ENCODE results near the gene FLII. TPM values are rescaled to one million over a fixed set of nuclear protein-coding genes. Genes with fewer than 3 reads are reported as not detected.
A peak's percentile ranks its signal among the peaks of the same experiment; 100 is the strongest.

FLII gene
- total RNA-seq, 1 experiment from 2014 or later: 309 TPM

GRCh38 chr17:18267927-18268711 is 9.6 kb upstream of the FLII start:
- TF ChIP-seq, protein P1, sequence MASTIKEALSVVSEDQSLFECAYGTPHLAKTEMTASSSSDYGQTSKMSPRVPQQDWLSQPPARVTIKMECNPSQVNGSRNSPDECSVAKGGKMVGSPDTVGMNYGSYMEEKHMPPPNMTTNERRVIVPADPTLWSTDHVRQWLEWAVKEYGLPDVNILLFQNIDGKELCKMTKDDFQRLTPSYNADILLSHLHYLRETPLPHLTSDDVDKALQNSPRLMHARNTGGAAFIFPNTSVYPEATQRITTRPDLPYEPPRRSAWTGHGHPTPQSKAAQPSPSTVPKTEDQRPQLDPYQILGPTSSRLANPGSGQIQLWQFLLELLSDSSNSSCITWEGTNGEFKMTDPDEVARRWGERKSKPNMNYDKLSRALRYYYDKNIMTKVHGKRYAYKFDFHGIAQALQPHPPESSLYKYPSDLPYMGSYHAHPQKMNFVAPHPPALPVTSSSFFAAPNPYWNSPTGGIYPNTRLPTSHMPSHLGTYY (CRISPR knock-in tag; IDR thresholded peaks at IDR 0.05): no peak
- TF ChIP-seq ATF2 (CRISPR knock-in tag; IDR thresholded peaks at IDR 0.05; ENCODE audit: borderline replicate concordance, low read depth): no peak
- no peak for TF ChIP-seq HMGA2 (CRISPR knock-in tag; IDR thresholded peaks at IDR 0.05)
- 0 out of 2 replicates have a peak, but pooled peaks have one; percentile 24 for TF ChIP-seq ETV6 (CRISPR knock-in tag; IDR thresholded peaks at IDR 0.05)
- TF ChIP-seq, protein P2, sequence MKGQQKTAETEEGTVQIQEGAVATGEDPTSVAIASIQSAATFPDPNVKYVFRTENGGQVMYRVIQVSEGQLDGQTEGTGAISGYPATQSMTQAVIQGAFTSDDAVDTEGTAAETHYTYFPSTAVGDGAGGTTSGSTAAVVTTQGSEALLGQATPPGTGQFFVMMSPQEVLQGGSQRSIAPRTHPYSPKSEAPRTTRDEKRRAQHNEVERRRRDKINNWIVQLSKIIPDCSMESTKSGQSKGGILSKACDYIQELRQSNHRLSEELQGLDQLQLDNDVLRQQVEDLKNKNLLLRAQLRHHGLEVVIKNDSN (CRISPR knock-in tag; IDR thresholded peaks at IDR 0.05): no peak
- no peak for TF ChIP-seq ZNF232 (CRISPR knock-in tag; IDR thresholded peaks at IDR 0.05)
- TF ChIP-seq ATF1 (CRISPR knock-in tag; IDR thresholded peaks at IDR 0.05): no peak
- TF ChIP-seq GABPB1 (CRISPR knock-in tag; IDR thresholded peaks at IDR 0.05): peak; percentile 18; the same call in 1 of the 2 replicates
- Mint-ChIP-seq H3K36me3 (peaks cover 11% of the 10 kb centered on the region), H3K9me3 (no peaks in the 10 kb centered on the region), H3K4me3 (no peak overlapping the region), H3K27ac (peak overlapping the region; percentile 93), H3K27me3 (ENCODE audit: low read depth) (no peaks in the 10 kb centered on the region), H3K4me1 (peaks cover 8% of the 10 kb centered on the region)
- ChIA-PET CTCF (interaction anchor here (0.5 to 1.8 kb wide), 5 partner anchors 13 to 1590 kb away, joined by 3 to 9 read pairs (median 4); no protein-coding TSS in a partner anchor), POLR2A (interaction anchor here (1.2 kb wide), 1 partner anchor 115 kb away, joined by 3 read pairs; no protein-coding TSS in a partner anchor)
- peak; percentile 58 for DNase-seq (ENCODE audit: low spot score)
- peak; percentile 86 for ATAC-seq

- CTCF ChIA-PET: interaction anchor here (1.6 to 1.8 kb wide), 3 partner anchors 12 to 50 kb away, joined by 4 to 9 read pairs (median 7); no protein-coding TSS in a partner anchor
- H3K4me1 Mint-ChIP-seq: peaks cover 8% of the 10 kb centered on the region
- peaks cover 7% of the 10 kb centered on the region; the same call in 1 of the 2 replicates for H3K36me3 Mint-ChIP-seq
- H3K9me3 Mint-ChIP-seq: no peaks in the 10 kb centered on the region
- POLR2A ChIA-PET: no interaction called here
- no peak overlapping the region for H3K4me3 Mint-ChIP-seq
- DNase-seq (ENCODE audit: low spot score) (no peak), ATAC-seq (no peak)
- H3K27me3 Mint-ChIP-seq (ENCODE audit: low read depth): no peaks in the 10 kb centered on the region
- H3K27ac Mint-ChIP-seq: no peak overlapping the region
- TF ChIP-seq, protein P3, sequence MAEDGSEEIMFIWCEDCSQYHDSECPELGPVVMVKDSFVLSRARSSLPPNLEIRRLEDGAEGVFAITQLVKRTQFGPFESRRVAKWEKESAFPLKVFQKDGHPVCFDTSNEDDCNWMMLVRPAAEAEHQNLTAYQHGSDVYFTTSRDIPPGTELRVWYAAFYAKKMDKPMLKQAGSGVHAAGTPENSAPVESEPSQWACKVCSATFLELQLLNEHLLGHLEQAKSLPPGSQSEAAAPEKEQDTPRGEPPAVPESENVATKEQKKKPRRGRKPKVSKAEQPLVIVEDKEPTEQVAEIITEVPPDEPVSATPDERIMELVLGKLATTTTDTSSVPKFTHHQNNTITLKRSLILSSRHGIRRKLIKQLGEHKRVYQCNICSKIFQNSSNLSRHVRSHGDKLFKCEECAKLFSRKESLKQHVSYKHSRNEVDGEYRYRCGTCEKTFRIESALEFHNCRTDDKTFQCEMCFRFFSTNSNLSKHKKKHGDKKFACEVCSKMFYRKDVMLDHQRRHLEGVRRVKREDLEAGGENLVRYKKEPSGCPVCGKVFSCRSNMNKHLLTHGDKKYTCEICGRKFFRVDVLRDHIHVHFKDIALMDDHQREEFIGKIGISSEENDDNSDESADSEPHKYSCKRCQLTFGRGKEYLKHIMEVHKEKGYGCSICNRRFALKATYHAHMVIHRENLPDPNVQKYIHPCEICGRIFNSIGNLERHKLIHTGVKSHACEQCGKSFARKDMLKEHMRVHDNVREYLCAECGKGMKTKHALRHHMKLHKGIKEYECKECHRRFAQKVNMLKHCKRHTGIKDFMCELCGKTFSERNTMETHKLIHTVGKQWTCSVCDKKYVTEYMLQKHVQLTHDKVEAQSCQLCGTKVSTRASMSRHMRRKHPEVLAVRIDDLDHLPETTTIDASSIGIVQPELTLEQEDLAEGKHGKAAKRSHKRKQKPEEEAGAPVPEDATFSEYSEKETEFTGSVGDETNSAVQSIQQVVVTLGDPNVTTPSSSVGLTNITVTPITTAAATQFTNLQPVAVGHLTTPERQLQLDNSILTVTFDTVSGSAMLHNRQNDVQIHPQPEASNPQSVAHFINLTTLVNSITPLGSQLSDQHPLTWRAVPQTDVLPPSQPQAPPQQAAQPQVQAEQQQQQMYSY (CRISPR knock-in tag; IDR thresholded peaks at IDR 0.05): no peak
- no peak for TF ChIP-seq TEAD4 (CRISPR knock-in tag; IDR thresholded peaks at IDR 0.05)
- TF ChIP-seq, protein P4, sequence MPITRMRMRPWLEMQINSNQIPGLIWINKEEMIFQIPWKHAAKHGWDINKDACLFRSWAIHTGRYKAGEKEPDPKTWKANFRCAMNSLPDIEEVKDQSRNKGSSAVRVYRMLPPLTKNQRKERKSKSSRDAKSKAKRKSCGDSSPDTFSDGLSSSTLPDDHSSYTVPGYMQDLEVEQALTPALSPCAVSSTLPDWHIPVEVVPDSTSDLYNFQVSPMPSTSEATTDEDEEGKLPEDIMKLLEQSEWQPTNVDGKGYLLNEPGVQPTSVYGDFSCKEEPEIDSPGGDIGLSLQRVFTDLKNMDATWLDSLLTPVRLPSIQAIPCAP (CRISPR knock-in tag; IDR thresholded peaks at IDR 0.05): no peak
- TF ChIP-seq, protein P5, sequence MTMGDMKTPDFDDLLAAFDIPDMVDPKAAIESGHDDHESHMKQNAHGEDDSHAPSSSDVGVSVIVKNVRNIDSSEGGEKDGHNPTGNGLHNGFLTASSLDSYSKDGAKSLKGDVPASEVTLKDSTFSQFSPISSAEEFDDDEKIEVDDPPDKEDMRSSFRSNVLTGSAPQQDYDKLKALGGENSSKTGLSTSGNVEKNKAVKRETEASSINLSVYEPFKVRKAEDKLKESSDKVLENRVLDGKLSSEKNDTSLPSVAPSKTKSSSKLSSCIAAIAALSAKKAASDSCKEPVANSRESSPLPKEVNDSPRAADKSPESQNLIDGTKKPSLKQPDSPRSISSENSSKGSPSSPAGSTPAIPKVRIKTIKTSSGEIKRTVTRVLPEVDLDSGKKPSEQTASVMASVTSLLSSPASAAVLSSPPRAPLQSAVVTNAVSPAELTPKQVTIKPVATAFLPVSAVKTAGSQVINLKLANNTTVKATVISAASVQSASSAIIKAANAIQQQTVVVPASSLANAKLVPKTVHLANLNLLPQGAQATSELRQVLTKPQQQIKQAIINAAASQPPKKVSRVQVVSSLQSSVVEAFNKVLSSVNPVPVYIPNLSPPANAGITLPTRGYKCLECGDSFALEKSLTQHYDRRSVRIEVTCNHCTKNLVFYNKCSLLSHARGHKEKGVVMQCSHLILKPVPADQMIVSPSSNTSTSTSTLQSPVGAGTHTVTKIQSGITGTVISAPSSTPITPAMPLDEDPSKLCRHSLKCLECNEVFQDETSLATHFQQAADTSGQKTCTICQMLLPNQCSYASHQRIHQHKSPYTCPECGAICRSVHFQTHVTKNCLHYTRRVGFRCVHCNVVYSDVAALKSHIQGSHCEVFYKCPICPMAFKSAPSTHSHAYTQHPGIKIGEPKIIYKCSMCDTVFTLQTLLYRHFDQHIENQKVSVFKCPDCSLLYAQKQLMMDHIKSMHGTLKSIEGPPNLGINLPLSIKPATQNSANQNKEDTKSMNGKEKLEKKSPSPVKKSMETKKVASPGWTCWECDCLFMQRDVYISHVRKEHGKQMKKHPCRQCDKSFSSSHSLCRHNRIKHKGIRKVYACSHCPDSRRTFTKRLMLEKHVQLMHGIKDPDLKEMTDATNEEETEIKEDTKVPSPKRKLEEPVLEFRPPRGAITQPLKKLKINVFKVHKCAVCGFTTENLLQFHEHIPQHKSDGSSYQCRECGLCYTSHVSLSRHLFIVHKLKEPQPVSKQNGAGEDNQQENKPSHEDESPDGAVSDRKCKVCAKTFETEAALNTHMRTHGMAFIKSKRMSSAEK (CRISPR knock-in tag; IDR thresholded peaks at IDR 0.05; ENCODE audit: borderline replicate concordance): no peak
- TF ChIP-seq ZBTB43 (CRISPR knock-in tag; IDR thresholded peaks at IDR 0.05): no peak
- no peak for TF ChIP-seq ZNF121 (CRISPR knock-in tag; IDR thresholded peaks at IDR 0.05)
- TF ChIP-seq, protein P6, sequence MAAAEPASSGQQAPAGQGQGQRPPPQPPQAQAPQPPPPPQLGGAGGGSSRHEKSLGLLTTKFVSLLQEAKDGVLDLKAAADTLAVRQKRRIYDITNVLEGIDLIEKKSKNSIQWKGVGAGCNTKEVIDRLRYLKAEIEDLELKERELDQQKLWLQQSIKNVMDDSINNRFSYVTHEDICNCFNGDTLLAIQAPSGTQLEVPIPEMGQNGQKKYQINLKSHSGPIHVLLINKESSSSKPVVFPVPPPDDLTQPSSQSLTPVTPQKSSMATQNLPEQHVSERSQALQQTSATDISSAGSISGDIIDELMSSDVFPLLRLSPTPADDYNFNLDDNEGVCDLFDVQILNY (CRISPR knock-in tag; IDR thresholded peaks at IDR 0.05): no peak
Measured at GRCh38 chr17:18267366-18267765, 8.8 kb upstream of the FLII start.

Measured in WTC11 (cell line).